ENCODE results near the gene TRAP1.

DNA sequence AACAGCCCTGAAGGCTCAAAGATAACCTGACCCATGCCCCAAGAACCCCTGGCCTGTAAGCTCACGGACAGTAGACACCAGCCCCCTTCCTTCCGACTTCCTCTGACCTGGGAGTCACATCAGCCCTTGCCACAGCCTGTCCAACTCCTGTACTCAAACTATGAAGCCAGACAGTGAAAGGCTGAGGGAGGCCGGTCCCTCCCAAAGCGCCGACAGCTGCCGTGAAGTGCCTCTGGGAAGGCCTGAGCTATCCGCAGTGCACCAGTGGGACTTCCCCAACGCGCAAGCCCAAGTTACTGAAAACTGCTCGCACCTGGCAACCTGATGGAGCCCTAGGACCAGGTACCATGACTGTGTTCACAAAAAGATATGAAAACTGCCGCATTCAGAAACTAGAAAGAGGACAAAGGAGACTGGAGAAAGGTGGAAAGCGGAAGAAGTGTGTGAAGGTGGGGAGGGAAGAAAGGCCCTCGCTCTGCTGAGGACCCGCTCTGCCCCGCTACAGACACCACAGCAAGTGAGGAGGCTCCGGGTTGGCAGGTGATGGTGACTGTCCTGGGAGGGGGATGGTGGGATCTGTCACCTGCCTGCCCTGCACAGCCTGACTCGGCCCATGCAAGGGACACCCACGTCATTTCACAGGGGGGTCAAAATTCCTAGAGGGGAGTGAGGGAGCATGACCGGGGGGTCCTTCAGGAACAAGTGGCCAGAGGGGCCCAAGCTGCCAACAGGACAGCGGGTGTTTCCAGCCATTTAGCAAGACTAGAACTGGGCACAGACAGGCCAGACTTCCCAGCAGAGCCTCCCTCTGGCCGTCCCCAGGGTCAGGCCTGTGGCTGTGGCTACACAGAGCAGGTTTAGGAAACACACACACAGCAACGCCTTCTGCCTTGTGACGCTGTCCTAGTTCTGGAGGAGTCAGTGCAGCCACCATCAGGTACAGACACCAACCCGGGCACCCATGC lies 13.1 kb upstream of the TRAP1 start:
- TF ChIP-seq, protein P1, sequence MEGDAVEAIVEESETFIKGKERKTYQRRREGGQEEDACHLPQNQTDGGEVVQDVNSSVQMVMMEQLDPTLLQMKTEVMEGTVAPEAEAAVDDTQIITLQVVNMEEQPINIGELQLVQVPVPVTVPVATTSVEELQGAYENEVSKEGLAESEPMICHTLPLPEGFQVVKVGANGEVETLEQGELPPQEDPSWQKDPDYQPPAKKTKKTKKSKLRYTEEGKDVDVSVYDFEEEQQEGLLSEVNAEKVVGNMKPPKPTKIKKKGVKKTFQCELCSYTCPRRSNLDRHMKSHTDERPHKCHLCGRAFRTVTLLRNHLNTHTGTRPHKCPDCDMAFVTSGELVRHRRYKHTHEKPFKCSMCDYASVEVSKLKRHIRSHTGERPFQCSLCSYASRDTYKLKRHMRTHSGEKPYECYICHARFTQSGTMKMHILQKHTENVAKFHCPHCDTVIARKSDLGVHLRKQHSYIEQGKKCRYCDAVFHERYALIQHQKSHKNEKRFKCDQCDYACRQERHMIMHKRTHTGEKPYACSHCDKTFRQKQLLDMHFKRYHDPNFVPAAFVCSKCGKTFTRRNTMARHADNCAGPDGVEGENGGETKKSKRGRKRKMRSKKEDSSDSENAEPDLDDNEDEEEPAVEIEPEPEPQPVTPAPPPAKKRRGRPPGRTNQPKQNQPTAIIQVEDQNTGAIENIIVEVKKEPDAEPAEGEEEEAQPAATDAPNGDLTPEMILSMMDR (IDR thresholded peaks at IDR 0.05 in 2 of 3, conservative IDR thresholded peaks at IDR 0.05 in 1 of 3; ENCODE audit: borderline replicate concordance in 1 of 3, insufficient read depth in 1 of 3, low read depth in 2 of 3, low read length in 2 of 3): no peak
- TF ChIP-seq, protein P2, sequence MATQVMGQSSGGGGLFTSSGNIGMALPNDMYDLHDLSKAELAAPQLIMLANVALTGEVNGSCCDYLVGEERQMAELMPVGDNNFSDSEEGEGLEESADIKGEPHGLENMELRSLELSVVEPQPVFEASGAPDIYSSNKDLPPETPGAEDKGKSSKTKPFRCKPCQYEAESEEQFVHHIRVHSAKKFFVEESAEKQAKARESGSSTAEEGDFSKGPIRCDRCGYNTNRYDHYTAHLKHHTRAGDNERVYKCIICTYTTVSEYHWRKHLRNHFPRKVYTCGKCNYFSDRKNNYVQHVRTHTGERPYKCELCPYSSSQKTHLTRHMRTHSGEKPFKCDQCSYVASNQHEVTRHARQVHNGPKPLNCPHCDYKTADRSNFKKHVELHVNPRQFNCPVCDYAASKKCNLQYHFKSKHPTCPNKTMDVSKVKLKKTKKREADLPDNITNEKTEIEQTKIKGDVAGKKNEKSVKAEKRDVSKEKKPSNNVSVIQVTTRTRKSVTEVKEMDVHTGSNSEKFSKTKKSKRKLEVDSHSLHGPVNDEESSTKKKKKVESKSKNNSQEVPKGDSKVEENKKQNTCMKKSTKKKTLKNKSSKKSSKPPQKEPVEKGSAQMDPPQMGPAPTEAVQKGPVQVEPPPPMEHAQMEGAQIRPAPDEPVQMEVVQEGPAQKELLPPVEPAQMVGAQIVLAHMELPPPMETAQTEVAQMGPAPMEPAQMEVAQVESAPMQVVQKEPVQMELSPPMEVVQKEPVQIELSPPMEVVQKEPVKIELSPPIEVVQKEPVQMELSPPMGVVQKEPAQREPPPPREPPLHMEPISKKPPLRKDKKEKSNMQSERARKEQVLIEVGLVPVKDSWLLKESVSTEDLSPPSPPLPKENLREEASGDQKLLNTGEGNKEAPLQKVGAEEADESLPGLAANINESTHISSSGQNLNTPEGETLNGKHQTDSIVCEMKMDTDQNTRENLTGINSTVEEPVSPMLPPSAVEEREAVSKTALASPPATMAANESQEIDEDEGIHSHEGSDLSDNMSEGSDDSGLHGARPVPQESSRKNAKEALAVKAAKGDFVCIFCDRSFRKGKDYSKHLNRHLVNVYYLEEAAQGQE (IDR thresholded peaks at IDR 0.05; ENCODE audit: low read depth): no peak
- TF ChIP-seq TCF7L2 (IDR thresholded peaks at IDR 0.05; ENCODE audit: borderline replicate concordance, extremely low read depth, insufficient read depth, insufficient read length) (no peak), EZH2phosphoT487 (IDR thresholded peaks at IDR 0.05; ENCODE audit: borderline replicate concordance) (no peak), POLR2A (IDR thresholded peaks at IDR 0.05; ENCODE audit: borderline replicate concordance, extremely low read depth, insufficient read depth, insufficient read length) (no peak), POLR2AphosphoS5 (IDR thresholded peaks at IDR 0.05; ENCODE audit: low read depth, low read length) (no peak), EZH2 (IDR thresholded peaks at IDR 0.05) (no peak), ZNF274 (IDR thresholded peaks at IDR 0.05; ENCODE audit: low read depth, low read length) (no peak), CEBPB (IDR thresholded peaks at IDR 0.05; ENCODE audit: low read depth) (no peak), SIN3A (IDR thresholded peaks at IDR 0.05; ENCODE audit: low read depth) (no peak)
- TF ChIP-seq, protein P3, sequence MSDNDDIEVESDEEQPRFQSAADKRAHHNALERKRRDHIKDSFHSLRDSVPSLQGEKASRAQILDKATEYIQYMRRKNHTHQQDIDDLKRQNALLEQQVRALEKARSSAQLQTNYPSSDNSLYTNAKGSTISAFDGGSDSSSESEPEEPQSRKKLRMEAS (IDR thresholded peaks at IDR 0.05): no peak
- TF ChIP-seq, protein P4, sequence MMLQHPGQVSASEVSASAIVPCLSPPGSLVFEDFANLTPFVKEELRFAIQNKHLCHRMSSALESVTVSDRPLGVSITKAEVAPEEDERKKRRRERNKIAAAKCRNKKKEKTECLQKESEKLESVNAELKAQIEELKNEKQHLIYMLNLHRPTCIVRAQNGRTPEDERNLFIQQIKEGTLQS (IDR thresholded peaks at IDR 0.05): no peak
- TF ChIP-seq, protein P5, sequence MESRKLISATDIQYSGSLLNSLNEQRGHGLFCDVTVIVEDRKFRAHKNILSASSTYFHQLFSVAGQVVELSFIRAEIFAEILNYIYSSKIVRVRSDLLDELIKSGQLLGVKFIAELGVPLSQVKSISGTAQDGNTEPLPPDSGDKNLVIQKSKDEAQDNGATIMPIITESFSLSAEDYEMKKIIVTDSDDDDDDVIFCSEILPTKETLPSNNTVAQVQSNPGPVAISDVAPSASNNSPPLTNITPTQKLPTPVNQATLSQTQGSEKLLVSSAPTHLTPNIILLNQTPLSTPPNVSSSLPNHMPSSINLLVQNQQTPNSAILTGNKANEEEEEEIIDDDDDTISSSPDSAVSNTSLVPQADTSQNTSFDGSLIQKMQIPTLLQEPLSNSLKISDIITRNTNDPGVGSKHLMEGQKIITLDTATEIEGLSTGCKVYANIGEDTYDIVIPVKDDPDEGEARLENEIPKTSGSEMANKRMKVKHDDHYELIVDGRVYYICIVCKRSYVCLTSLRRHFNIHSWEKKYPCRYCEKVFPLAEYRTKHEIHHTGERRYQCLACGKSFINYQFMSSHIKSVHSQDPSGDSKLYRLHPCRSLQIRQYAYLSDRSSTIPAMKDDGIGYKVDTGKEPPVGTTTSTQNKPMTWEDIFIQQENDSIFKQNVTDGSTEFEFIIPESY (IDR thresholded peaks at IDR 0.05; ENCODE audit: extremely low read depth, insufficient replicate concordance, low read length): no peak
